DOHH2 (cell line): ENCODE results near the gene PTPRK.

ENCODE experiments used
- EZH2phosphoT487 ChIP-seq: fragments of 200-600 bp; sonication (generic); IDR thresholded peaks from 2 replicates; pipeline ENCODE4 v1.6.1; 2017; ENCODE audit warnings: borderline replicate concordance, mild to moderate bottlenecking, antibody characterized with exemption, low read length, moderate library complexity, mixed read lengths
- TF ChIP-seq, protein P1 (sequence below): fragments of 200-600 bp; sonication (generic); IDR thresholded peaks from one replicate; pipeline ENCODE4 v1.5.1; 2014; ENCODE audit warnings: antibody characterized with exemption, mild to moderate bottlenecking, low read depth, low read length; ENCODE audit not compliant: poor library complexity, severe bottlenecking

DNA sequence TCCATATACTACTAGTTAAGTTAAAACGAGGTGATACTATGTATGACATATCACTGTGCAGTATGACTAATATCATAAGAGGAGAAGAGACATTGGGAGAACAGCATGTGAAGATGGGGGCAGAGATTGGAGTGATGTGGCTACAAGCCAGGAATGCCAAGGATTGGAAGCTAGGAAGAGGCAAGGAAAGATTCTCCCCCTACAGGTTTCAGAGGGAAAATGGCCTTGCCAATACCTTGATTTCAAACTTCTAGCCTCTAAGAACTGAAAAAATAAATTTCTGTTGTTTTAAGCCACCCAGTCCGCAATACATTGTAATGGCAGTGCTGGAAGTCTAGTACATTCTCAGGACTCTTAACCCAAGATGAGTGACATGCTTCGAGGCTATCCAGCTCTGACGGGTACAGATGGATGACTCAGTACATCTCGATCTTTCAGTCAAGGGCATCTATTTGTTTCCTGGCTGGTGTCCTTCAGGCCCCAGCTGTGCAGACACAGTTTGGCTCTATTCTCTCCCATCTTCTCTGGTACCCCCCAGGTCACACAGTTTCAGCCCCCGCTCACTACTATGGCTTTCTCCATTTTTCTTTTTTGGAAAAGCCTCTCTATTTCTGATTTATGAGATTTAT, 564.0 kb downstream of the PTPRK start:
- TF ChIP-seq, protein P1, sequence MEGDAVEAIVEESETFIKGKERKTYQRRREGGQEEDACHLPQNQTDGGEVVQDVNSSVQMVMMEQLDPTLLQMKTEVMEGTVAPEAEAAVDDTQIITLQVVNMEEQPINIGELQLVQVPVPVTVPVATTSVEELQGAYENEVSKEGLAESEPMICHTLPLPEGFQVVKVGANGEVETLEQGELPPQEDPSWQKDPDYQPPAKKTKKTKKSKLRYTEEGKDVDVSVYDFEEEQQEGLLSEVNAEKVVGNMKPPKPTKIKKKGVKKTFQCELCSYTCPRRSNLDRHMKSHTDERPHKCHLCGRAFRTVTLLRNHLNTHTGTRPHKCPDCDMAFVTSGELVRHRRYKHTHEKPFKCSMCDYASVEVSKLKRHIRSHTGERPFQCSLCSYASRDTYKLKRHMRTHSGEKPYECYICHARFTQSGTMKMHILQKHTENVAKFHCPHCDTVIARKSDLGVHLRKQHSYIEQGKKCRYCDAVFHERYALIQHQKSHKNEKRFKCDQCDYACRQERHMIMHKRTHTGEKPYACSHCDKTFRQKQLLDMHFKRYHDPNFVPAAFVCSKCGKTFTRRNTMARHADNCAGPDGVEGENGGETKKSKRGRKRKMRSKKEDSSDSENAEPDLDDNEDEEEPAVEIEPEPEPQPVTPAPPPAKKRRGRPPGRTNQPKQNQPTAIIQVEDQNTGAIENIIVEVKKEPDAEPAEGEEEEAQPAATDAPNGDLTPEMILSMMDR: no peak
- no peak for TF ChIP-seq EZH2phosphoT487
